Measurements from ENCODE around the gene MAP2K6.

Gene MAP2K6

GRCh38 chr17:69427486-69428197 lies 13.1 kb downstream of the MAP2K6 start:
- no peak for DNase-seq

GRCh38 chr17:69428252-69428980 lies 13.9 kb downstream of the MAP2K6 start:
- no peak for DNase-seq

- DNase-seq = no peak
Measured at GRCh38 chr17:69430488-69430887, 16.0 kb downstream of the MAP2K6 start.

GRCh38 chr17:69431835-69432234 lies 17.3 kb downstream of the MAP2K6 start:
- DNase-seq = no peak

GRCh38 chr17:69433093-69433492 lies 18.6 kb downstream of the MAP2K6 start:
- no peak for DNase-seq

- no peak for DNase-seq
Measured at GRCh38 chr17:69434164-69434579, 19.7 kb downstream of the MAP2K6 start.

GRCh38 chr17:69435971-69436696 lies 21.6 kb downstream of the MAP2K6 start:
- no peak for DNase-seq

- no peak for DNase-seq
Measured at GRCh38 chr17:69437475-69437874, 23.0 kb downstream of the MAP2K6 start.

GRCh38 chr17:69438776-69439175 lies 24.3 kb downstream of the MAP2K6 start:
- DNase-seq = no peak

GRCh38 chr17:69441179-69441578 lies 26.7 kb downstream of the MAP2K6 start:
- no peak for DNase-seq

- DNase-seq = no peak
Measured at GRCh38 chr17:69443138-69443537, 28.6 kb downstream of the MAP2K6 start.

GRCh38 chr17:69444023-69444422 lies 29.5 kb downstream of the MAP2K6 start:
- DNase-seq = no peak

GRCh38 chr17:69445132-69445531 lies 30.6 kb downstream of the MAP2K6 start:
- DNase-seq = no peak

GRCh38 chr17:69447726-69448125 lies 33.2 kb downstream of the MAP2K6 start:
- DNase-seq = no peak

- no peak for DNase-seq
Measured at GRCh38 chr17:69448431-69449102, 34.1 kb downstream of the MAP2K6 start.

GRCh38 chr17:69450131-69450530 lies 35.6 kb downstream of the MAP2K6 start:
- no peak for DNase-seq

- DNase-seq = no peak
Measured at GRCh38 chr17:69450918-69451317, 36.4 kb downstream of the MAP2K6 start.

GRCh38 chr17:69451416-69452394 lies 37.2 kb downstream of the MAP2K6 start:
- DNase-seq = no peak

GRCh38 chr17:69452664-69453260 lies 38.3 kb downstream of the MAP2K6 start:
- no peak for DNase-seq

- no peak for DNase-seq
Measured at GRCh38 chr17:69454051-69454450, 39.6 kb downstream of the MAP2K6 start.

GRCh38 chr17:69455040-69455439 lies 40.5 kb downstream of the MAP2K6 start:
- no peak for DNase-seq

- DNase-seq = no peak
Measured at GRCh38 chr17:69457603-69458002, 43.1 kb downstream of the MAP2K6 start.

Measured in SHP77 (cell line).